Measurements from ENCODE around the gene ADAM19. TPM values are rescaled to one million over a fixed set of nuclear protein-coding genes. Genes with fewer than 3 reads are reported as not detected.

The ADAM19 gene
- total and polyA plus RNA-seq, 2 of the 4 experiments (the other 2 are of a cell fraction), result 35.5 to 49.2 TPM

DNA sequence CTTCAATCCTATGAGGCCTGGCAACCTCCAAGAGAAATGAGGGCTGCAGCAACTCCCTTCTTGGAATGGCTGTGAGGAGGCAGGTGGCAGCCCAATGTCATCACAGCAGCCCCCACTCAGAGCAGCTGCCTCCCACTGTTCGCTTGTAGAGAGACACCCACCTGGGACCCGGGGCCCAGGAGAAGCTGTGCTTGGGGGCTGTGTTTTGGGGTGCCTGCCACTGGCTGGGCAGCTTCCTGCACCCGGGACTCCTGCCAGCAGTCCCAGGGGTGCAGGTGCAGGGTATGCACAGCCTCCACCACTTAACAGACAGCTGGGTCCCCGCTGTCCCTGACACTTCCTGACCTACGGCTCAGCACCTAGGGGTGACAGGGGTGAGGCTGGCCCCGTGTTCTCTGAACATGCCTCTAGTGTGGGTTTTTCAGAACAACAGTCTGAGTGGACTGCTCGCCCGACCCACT, 89.3 kb downstream of the ADAM19 start:
- no peak overlapping the region for H4K8ac ChIP-seq (ENCODE audit: low read depth in 2 of 2, low read length in 2 of 2)
- whole genome bisulfite sequencing, 2 experiments (ENCODE audit: extremely low coverage in 2 of 2, insufficient read length in 1 of 2), result no CpG with 5 or more reads among the region's 8 CpGs
- H3K27me3 ChIP-seq (ENCODE audit: control insufficient read depth, insufficient read depth, low read length), result no peaks in the 10 kb centered on the region
- H3K23ac ChIP-seq (ENCODE audit: low read depth, low read length), result no peak overlapping the region
- no peak overlapping the region for H4K91ac ChIP-seq (ENCODE audit: insufficient read depth, low read depth, low read length)
- in situ Hi-C loops (cut with MboI; ENCODE audit: low sequenced_read_pairs), result no loop called here
- H3K9me1 ChIP-seq (ENCODE audit: insufficient read depth, low read length), result no peaks in the 10 kb centered on the region; the same call in 1 of the 2 replicates
- no peak overlapping the region for H2AK5ac ChIP-seq (ENCODE audit: low read depth, low read length)
- no peak overlapping the region for H2BK5ac ChIP-seq (ENCODE audit: low read depth, low read length, poor library complexity, severe bottlenecking)
- H3K18ac ChIP-seq (ENCODE audit: low read depth, low read length), result no peak overlapping the region
- peaks cover 41% of the 10 kb centered on the region for H3K36me3 ChIP-seq (ENCODE audit: control insufficient read depth, insufficient read depth, low read length)
- no peaks in the 10 kb centered on the region for H3K9me3 ChIP-seq (ENCODE audit: control insufficient read depth, insufficient read depth, low read length)
- peaks cover 2% of the 10 kb centered on the region; the same call in 1 of the 2 replicates for H4K20me1 ChIP-seq (ENCODE audit: insufficient read depth, low read length)
- no peak overlapping the region for H2AFZ ChIP-seq (replicated peaks; ENCODE audit: low read length, poor library complexity)
- no peak overlapping the region for H4K5ac ChIP-seq (ENCODE audit: low read depth, low read length)
- TF ChIP-seq RAD21 (IDR thresholded peaks at IDR 0.05; ENCODE audit: low read length), result no peak
- no peak for TF ChIP-seq POLR2A (IDR thresholded peaks at IDR 0.05; ENCODE audit: low read depth, low read length)
- no peak for TF ChIP-seq FOS (IDR thresholded peaks at IDR 0.05; ENCODE audit: low read depth, low read length)
- no peak for TF ChIP-seq MXI1 (IDR thresholded peaks at IDR 0.05; ENCODE audit: borderline replicate concordance, low read depth, low read length)
- H3K27ac ChIP-seq (ENCODE audit: insufficient read depth, low read length), result no peak overlapping the region
- H3K4ac ChIP-seq (ENCODE audit: low read depth, low read length), result no peak overlapping the region
- ATAC-seq (ENCODE audit: low read depth), result no peak
- H2BK120ac ChIP-seq (ENCODE audit: low read depth, low read length), result no peak overlapping the region
- H3K79me1 ChIP-seq (ENCODE audit: low read depth in 1 of 2, low read length in 2 of 2), result peaks cover 16 to 27% of the 10 kb centered on the region in 2 experiments
- DNase-seq, result no peak
- H3K56ac ChIP-seq (ENCODE audit: extremely low read depth, insufficient read depth, low read length), result no peak overlapping the region
- no TSS peak for BruUV-seq (replicated peaks)
- no peak overlapping the region for H3K4me2 ChIP-seq (ENCODE audit: low read depth, low read length)
- ChIA-PET POLR2A (ENCODE audit: unreplicated experiment) (no interaction called here), CTCF (no interaction called here)
- no peak overlapping the region for H2BK20ac ChIP-seq (ENCODE audit: low read depth, low read length)
- dilution Hi-C loops (cut with HindIII; ENCODE audit: low sequenced_read_pairs, unreplicated experiment), result no loop called here
- H3K4me3 ChIP-seq (ENCODE audit: insufficient read depth, low read depth, low read length), result no peak overlapping the region
- intact Hi-C loops (cut with micrococcal nuclease), result no loop called here
- no peak overlapping the region for H2AK9ac ChIP-seq (replicated peaks; ENCODE audit: low read depth, low read length, poor library complexity)
- no peak overlapping the region for H3K14ac ChIP-seq (replicated peaks; ENCODE audit: low read depth, low read length)
- H2BK15ac ChIP-seq (ENCODE audit: low read depth, low read length), result no peak overlapping the region
- peaks cover 2% of the 10 kb centered on the region; the same call in 1 of the 2 replicates for H3K4me1 ChIP-seq (ENCODE audit: control insufficient read depth, insufficient read depth, low read length)
- H3K9ac ChIP-seq (ENCODE audit: low read depth, low read length), result no peak overlapping the region
